CD14-positive monocyte (primary cell): Measurements from ENCODE around the gene ZFPM1. TPM values are rescaled to one million over a fixed set of nuclear protein-coding genes. Genes with fewer than 3 reads are reported as not detected.

Experiments
- DNase-seq, 3 donors: peaks; one replicate each; pipeline ENCODE4 v3.0.0-alpha.2; 2011 to 2022
- H2AFZ ChIP-seq: 2 replicates; pipeline ENCODE4 v1.6.0; 2012; ENCODE audit warnings: mild to moderate bottlenecking, low read depth, low read length, inconsistent platforms; ENCODE audit not compliant: insufficient read depth, poor library complexity, severe bottlenecking
- H3K27ac ChIP-seq, 2 donors: 1 replicate in 1 of 2; 2 replicates in 1 of 2; pipeline ENCODE4 v1.5.1; 2012 to 2013; ENCODE audit warnings: low read length in 2 of 2, control low read depth in 1 of 2, inconsistent platforms in 1 of 2, low read depth in 1 of 2, mild to moderate bottlenecking in 1 of 2
- H3K27me3 ChIP-seq, 2 donors: one replicate each; pipeline versions ENCODE4 v1.6.0 to v1.6.1; 2011 to 2013; ENCODE audit warnings: low read length in 2 of 2; ENCODE audit not compliant: control insufficient read depth in 2 of 2, insufficient read depth in 2 of 2
- H3K36me3 ChIP-seq, 2 donors: replicated peaks in 1 of 2; 1 replicate in 1 of 2; 2 replicates in 1 of 2; pipeline versions ENCODE4 v1.5.1 to v1.6.1; 2012 to 2013; ENCODE audit warnings: low read length in 2 of 2, control low read depth in 1 of 2, inconsistent platforms in 1 of 2, mild to moderate bottlenecking in 1 of 2; ENCODE audit not compliant: insufficient read depth in 2 of 2, control insufficient read depth in 1 of 2
- H3K4me1 ChIP-seq, 2 donors: 1 replicate in 1 of 2; 2 replicates in 1 of 2; pipeline versions ENCODE4 v1.5.1 to v1.6.1; 2012 to 2013; ENCODE audit warnings: low read length in 2 of 2, control low read depth in 1 of 2, inconsistent platforms in 1 of 2, mild to moderate bottlenecking in 1 of 2, moderate library complexity in 1 of 2; ENCODE audit not compliant: insufficient read depth in 2 of 2, control insufficient read depth in 1 of 2
- H3K4me2 ChIP-seq: replicated peaks from 2 replicates; pipeline ENCODE3; 2012; ENCODE audit warnings: low read length, moderate library complexity, mild to moderate bottlenecking; ENCODE audit not compliant: poor library complexity, severe bottlenecking; ENCODE audit errors: extremely low read depth
- H3K4me3 ChIP-seq, 3 experiments: fragments of 200-600 bp in 1 of 3; sonication (generic) in 1 of 3; replicated peaks in 1 of 3; 1 replicate in 2 of 3; 2 replicates in 1 of 3; pipeline ENCODE4 v1.5.1; 2011 to 2013; ENCODE audit warnings: low read length in 3 of 3, mild to moderate bottlenecking in 3 of 3, control low read depth in 2 of 3, low read depth in 2 of 3, inconsistent platforms in 1 of 3, moderate library complexity in 1 of 3
- H3K79me2 ChIP-seq: 2 replicates; pipeline ENCODE4 v1.6.0; 2012; ENCODE audit warnings: mild to moderate bottlenecking, control low read depth, inconsistent platforms, low read length, moderate library complexity; ENCODE audit not compliant: insufficient read depth
- H3K9ac ChIP-seq: 2 replicates; pipeline ENCODE4 v1.6.0; 2017; ENCODE audit warnings: low read length, mild to moderate bottlenecking; ENCODE audit not compliant: insufficient read depth, poor library complexity, severe bottlenecking
- H3K9me3 ChIP-seq, 2 donors: replicated peaks in 1 of 2; 1 replicate in 1 of 2; 2 replicates in 1 of 2; pipeline versions ENCODE4 v1.5.1 to v1.6.1; 2012 to 2013; ENCODE audit warnings: low read length in 2 of 2, control low read depth in 1 of 2; ENCODE audit not compliant: control insufficient read depth in 1 of 2, insufficient read depth in 1 of 2
- H4K20me1 ChIP-seq: 2 replicates; pipeline ENCODE4 v1.6.0; 2012; ENCODE audit warnings: mild to moderate bottlenecking, low read length, control low read depth, moderate library complexity; ENCODE audit not compliant: insufficient read depth
- H3K27ac Mint-ChIP-seq, 7 donors: one replicate each; pipeline ENCODE4 v1.8.0; 2020; ENCODE audit warnings: mild to moderate bottlenecking in 7 of 7, mixed read lengths in 7 of 7, moderate library complexity in 6 of 7, inconsistent platforms in 2 of 7
- H3K27me3 Mint-ChIP-seq, 3 donors: one replicate each; pipeline ENCODE4 v1.8.0; 2021 to 2022; ENCODE audit warnings: low read depth in 3 of 3, mild to moderate bottlenecking in 3 of 3, mixed read lengths in 3 of 3, moderate library complexity in 3 of 3, inconsistent platforms in 1 of 3
- H3K36me3 Mint-ChIP-seq, 2 donors: one replicate each; pipeline ENCODE4 v1.8.0; 2020; ENCODE audit warnings: mixed read lengths in 2 of 2, inconsistent platforms in 1 of 2, mild to moderate bottlenecking in 1 of 2
- H3K4me1 Mint-ChIP-seq: one replicate; pipeline ENCODE4 v1.8.0; 2020; ENCODE audit warnings: mild to moderate bottlenecking, mixed read lengths
- H3K4me3 Mint-ChIP-seq, 2 donors: one replicate each; pipeline ENCODE4 v1.8.0; 2020; ENCODE audit warnings: mild to moderate bottlenecking in 2 of 2, mixed read lengths in 2 of 2, moderate library complexity in 1 of 2
- H3K9me3 Mint-ChIP-seq, 7 donors: one replicate each; pipeline ENCODE4 v1.8.0; 2020 to 2022; ENCODE audit warnings: mixed read lengths in 7 of 7, mild to moderate bottlenecking in 6 of 7, moderate library complexity in 6 of 7, inconsistent platforms in 2 of 7
- CTCF ChIP-seq: fragments of 200-600 bp; IDR thresholded peaks from one replicate; pipeline ENCODE4 v1.8.0; 2022; ENCODE audit warnings: antibody characterized with exemption, mild to moderate bottlenecking
- WGBS: methylation state at CpG from one replicate; pipeline ENCODE4 v1.1.5; 2013; ENCODE audit warnings: missing lambda C conversion rate; ENCODE audit not compliant: insufficient coverage; 5-methylcytosine and 5-hydroxymethylcytosine counted together
- intact Hi-C, 2 donors: fragments of 100-400 bp; cut with micrococcal nuclease; formaldehyde crosslinking; loops; one replicate each; pipeline versions ENCODE4 v1.15.0 to v1.15.1; 2023
- polyA plus RNA-seq, 3 donors: library from polyadenylated mRNA; depleted of rRNA in 1 of 3; unstranded in 2 of 3; stranded (reverse) in 1 of 3; fragments of 300-500 nt in 2 of 3; fragments of >200 nt in 1 of 3; fragmentation: Illumina TruSeq in 2 of 3; gene quantifications; 1 replicate in 2 of 3; 2 replicates in 1 of 3; pipeline ENCODE4 v1.2.3, GENCODE V29; 2012 to 2021

The ZFPM1 gene
- polyA plus RNA-seq, 3 donors: 0.04 to 0.19 (median 0.12) TPM

GRCh38 chr16:88472637-88473205, 19.6 kb downstream of the ZFPM1 start:
- H3K27me3 Mint-ChIP-seq: peaks cover 7 to 17% (median 12%) of the 10 kb centered on the region in 3 donors
- no peaks in the 10 kb centered on the region for H3K79me2 ChIP-seq
- H3K9me3 Mint-ChIP-seq: no peaks in the 10 kb centered on the region
- DNase-seq: no peak
- no peaks in the 10 kb centered on the region for H3K4me1 Mint-ChIP-seq
- no peak for TF ChIP-seq CTCF
- H3K9me3 ChIP-seq: no peaks in the 10 kb centered on the region
- H3K4me1 ChIP-seq: no peaks in the 10 kb centered on the region
- H2AFZ ChIP-seq: no peak overlapping the region
- H3K4me3 Mint-ChIP-seq: no peak overlapping the region
- WGBS: 92% methylated on average over 17 of the region's 22 CpGs
- H3K4me3 ChIP-seq: no peak overlapping the region
- no peak overlapping the region for H3K4me2 ChIP-seq
- no peak overlapping the region for H3K27ac ChIP-seq
- no peaks in the 10 kb centered on the region for H3K27me3 ChIP-seq
- intact Hi-C loops: no loop called here
- H3K9ac ChIP-seq: no peak overlapping the region
- no peak overlapping the region for H3K27ac Mint-ChIP-seq
- no peaks in the 10 kb centered on the region for H3K36me3 Mint-ChIP-seq
- no peaks in the 10 kb centered on the region for H3K36me3 ChIP-seq
- no peaks in the 10 kb centered on the region for H4K20me1 ChIP-seq

- Histone ChIP-seq H3K9ac (no peak overlapping the region), H3K9me3 (no peaks in the 10 kb centered on the region), H3K27ac (no peak overlapping the region), H3K4me3 (no peak overlapping the region), H3K79me2 (no peaks in the 10 kb centered on the region), H2AFZ (no peak overlapping the region), H3K27me3 (peaks cover 0 to 7% of the 10 kb centered on the region in 2 donors), H3K4me1 (no peaks in the 10 kb centered on the region), H3K36me3 (no peaks in the 10 kb centered on the region), H4K20me1 (no peaks in the 10 kb centered on the region), H3K4me2 (no peak overlapping the region)
- Mint-ChIP-seq H3K27ac (no peak overlapping the region), H3K27me3 (peaks cover 10 to 29% (median 22%) of the 10 kb centered on the region in 3 donors), H3K36me3 (no peaks in the 10 kb centered on the region), H3K4me1 (no peaks in the 10 kb centered on the region), H3K9me3 (no peaks in the 10 kb centered on the region), H3K4me3 (no peak overlapping the region)
- no peak for TF ChIP-seq CTCF
- intact Hi-C loops: no loop called here
- DNase-seq: no peak
- WGBS: 95% methylated on average over 29 of the region's 43 CpGs
Measured at GRCh38 chr16:88473666-88474534, 20.8 kb downstream of the ZFPM1 start.
